K562 (cell line): ENCODE results near the gene ZCCHC14. TPM values are rescaled to one million over a fixed set of nuclear protein-coding genes. Genes with fewer than 3 reads are reported as not detected.

Source experiments
- ATF4 ChIP-seq: fragments of 450-650 bp; formaldehyde crosslinking; IDR thresholded peaks from 2 replicates; pipeline ENCODE4 v1.4.0; 2022; ENCODE audit warnings: mild to moderate bottlenecking, moderate library complexity
- BRCA1 ChIP-seq, 2 experiments: fragments of 450-650 bp in 1 of 2; sonication (generic) in 1 of 2; formaldehyde crosslinking in 1 of 2; IDR thresholded peaks; 2 replicates each; pipeline versions ENCODE4 v1.5.0 to v1.6.1; 2017 to 2020; ENCODE audit warnings: mild to moderate bottlenecking in 1 of 2, missing genetic modification reagents in 1 of 2
- CEBPB ChIP-seq: fragments of 450-650 bp; IDR thresholded peaks from 2 replicates; pipeline ENCODE4 v1.6.1; 2016; ENCODE audit warnings: missing genetic modification characterization, missing compliant biosample characterization
- CREM ChIP-seq: IDR thresholded peaks from 2 replicates; pipeline ENCODE4 v1.6.1; 2014; ENCODE audit warnings: antibody characterized with exemption, low read depth
- DPF2 ChIP-seq: fragments of 450-650 bp; IDR thresholded peaks from 2 replicates; pipeline ENCODE4 v1.6.1; 2016
- GATAD2B ChIP-seq: fragments of 450-650 bp; IDR thresholded peaks from 2 replicates; pipeline ENCODE4 v1.6.1; 2017; ENCODE audit warnings: mild to moderate bottlenecking, borderline replicate concordance
- NR4A1 ChIP-seq, 2 experiments: fragments of 250-450 bp in 1 of 2; fragments of 450-650 bp in 1 of 2; sonication (Bioruptor Pico) in 1 of 2; IDR thresholded peaks; 2 replicates each; pipeline versions ENCODE4 v1.4.0 to v1.6.1; 2016 to 2020; ENCODE audit warnings: mild to moderate bottlenecking in 2 of 2, missing compliant biosample characterization in 1 of 2, missing genetic modification characterization in 1 of 2, moderate library complexity in 1 of 2
- NRF1 ChIP-seq, 2 experiments: fragments of 450-650 bp; IDR thresholded peaks in 1 of 2; conservative IDR thresholded peaks in 1 of 2; 2 replicates each; pipeline ENCODE4 v1.6.1; 2014; ENCODE audit warnings: mild to moderate bottlenecking in 2 of 2
- PKNOX1 ChIP-seq: fragments of 450-650 bp; IDR thresholded peaks from 2 replicates; pipeline ENCODE4 v1.6.1; 2016
- RBBP5 ChIP-seq: fragments of 200-600 bp; sonication (generic); IDR thresholded peaks from 2 replicates; pipeline ENCODE4 v1.6.1; 2012; ENCODE audit warnings: borderline replicate concordance, mild to moderate bottlenecking, low read length, control low read depth, inconsistent platforms; ENCODE audit not compliant: insufficient read depth, poor library complexity, severe bottlenecking
- THAP12 ChIP-seq: fragments of 250-450 bp; sonication (Bioruptor Pico); IDR thresholded peaks from 2 replicates; pipeline ENCODE4 v1.9.0; 2021; ENCODE audit warnings: mild to moderate bottlenecking, inconsistent platforms
- ZBTB40 ChIP-seq, 2 experiments: fragments of 450-650 bp in 1 of 2; sonication (generic) in 1 of 2; formaldehyde crosslinking in 1 of 2; IDR thresholded peaks; 2 replicates each; pipeline versions ENCODE4 v1.7.1 to v1.9.0; 2016 to 2022; ENCODE audit warnings: inconsistent platforms in 1 of 2, mild to moderate bottlenecking in 1 of 2, missing genetic modification reagents in 1 of 2
- ZNF830 ChIP-seq: fragments of 250-450 bp; sonication (Bioruptor Pico); IDR thresholded peaks from 2 replicates; pipeline ENCODE4 v1.5.0; 2021; ENCODE audit warnings: mild to moderate bottlenecking
- polyA plus RNA-seq, 8 experiments: library from polyadenylated mRNA; depleted of rRNA in 4 of 8; stranded (reverse) in 5 of 8; unstranded in 3 of 8; fragments of >200 nt; fragmentation: Nextera tagmentation in 2 of 8; fragmentation: Illumina TruSeq in 1 of 8; extraction: Ambion mirVana in 2 of 8; extraction: Trizol in 1 of 8; gene quantifications; 2 replicates each; pipeline versions ENCODE4 v1.2.1 to v1.2.3, GENCODE V29; 2011 to 2014; ENCODE audit warnings: inconsistent platforms in 1 of 8, missing spikeins in 1 of 8
- total RNA-seq, 7 experiments: library from RNA; depleted of rRNA in 6 of 7; stranded (reverse); fragments of >200 nt in 6 of 7; fragmentation: Illumina TruSeq in 2 of 7; extraction: Trizol in 2 of 7; gene quantifications; 2 replicates each; pipeline versions ENCODE4 v1.2.1 to v1.2.3, GENCODE V29; 2011 to 2021; ENCODE audit warnings: low replicate concordance in 1 of 7

ZCCHC14 gene
- total and polyA plus RNA-seq, 9 of the 15 experiments (the other 6 are each of a cell fraction or from before 2014, with no cell fraction given), result 1.5 to 12.4 (median 2.9) TPM

GRCh38 chr16:87391324-87391949 is 101.4 kb downstream of the ZCCHC14 start (continued):
- TF ChIP-seq ZBTB40 (IDR thresholded peaks at IDR 0.05) (no peak), ZBTB40 (CRISPR knock-in tag; IDR thresholded peaks at IDR 0.05) (no peak), ATF4 (CRISPR knock-in tag) (no peak), NR4A1 (CRISPR knock-in tag; IDR thresholded peaks at IDR 0.05) (0 out of 2 replicates have a peak, but pooled peaks have one; percentile 36), NR4A1 (tag; IDR thresholded peaks at IDR 0.05) (peak; percentile 60), RBBP5 (no peak), BRCA1 (IDR thresholded peaks at IDR 0.05) (no peak), BRCA1 (CRISPR knock-in tag; IDR thresholded peaks at IDR 0.05) (no peak), CREM (0 out of 2 replicates have a peak, but pooled peaks have one; percentile 13), DPF2 (peak; percentile 31; the same call in 1 of the 2 replicates), THAP12 (CRISPR knock-in tag) (no peak), CEBPB (tag) (peak; percentile 98), GATAD2B (peak; percentile 36), ZNF830 (CRISPR knock-in tag) (no peak), NRF1 (conservative IDR thresholded peaks at IDR 0.05 in 1 of 2, IDR thresholded peaks at IDR 0.05 in 1 of 2) (no peak), PKNOX1 (no peak)
